Measurements from ENCODE around the gene CDK18.

The CDK18 gene

DNA sequence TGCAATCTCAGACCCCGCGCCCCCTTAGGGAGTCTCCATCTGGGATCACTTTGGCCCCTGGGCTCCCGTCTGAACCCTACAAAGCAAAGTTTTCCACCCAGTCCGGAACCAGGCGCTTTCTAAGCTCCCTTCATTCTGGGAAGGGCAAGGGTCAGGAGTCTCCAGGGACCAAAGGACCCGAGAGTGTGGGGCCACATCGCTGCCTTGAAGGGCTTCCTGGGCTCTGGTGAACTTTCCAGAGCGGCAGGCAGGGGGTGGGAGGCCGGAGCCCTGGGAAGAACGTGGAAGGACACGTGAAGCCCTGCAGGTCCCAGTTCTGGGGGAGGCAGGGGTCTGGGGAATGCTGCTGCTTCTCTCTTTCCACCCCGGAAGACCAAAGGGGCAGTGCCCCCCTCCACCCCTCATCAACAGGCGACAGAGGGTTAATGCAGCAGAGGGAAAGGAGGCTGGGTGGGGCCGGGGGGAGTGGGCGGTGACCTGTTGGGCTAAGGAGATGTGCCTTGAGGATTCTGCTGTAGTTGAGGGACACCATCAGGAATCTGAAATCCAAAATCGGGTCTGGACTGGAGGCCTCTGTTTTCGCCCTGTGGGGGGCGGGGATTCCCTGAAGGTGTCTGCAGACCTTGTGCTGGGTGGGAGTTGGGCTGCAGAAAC, 734 bp downstream of the CDK18 start:
- no peak for DNase-seq (ENCODE audit: low read depth)

DNA sequence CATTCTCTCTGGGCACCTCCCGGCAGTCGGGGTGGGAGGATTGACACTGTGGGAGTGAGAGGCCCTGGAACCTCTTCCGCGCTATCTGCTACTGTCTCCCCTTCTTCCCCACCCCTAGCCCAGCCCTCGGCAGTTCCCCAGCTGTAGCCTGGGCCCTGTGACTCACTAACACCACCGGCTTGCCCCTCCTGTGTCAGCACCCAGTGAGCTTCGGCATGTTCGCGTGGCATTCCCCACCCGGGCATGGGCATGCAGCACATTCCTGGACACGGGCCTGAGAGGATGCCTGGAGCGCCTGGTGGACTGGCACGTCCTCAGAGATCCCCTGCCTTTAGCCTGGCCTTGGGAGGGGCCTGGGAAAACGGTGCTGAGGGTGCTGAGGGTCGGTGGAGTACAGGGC, 1.3 kb downstream of the CDK18 start:
- DNase-seq (ENCODE audit: low read depth): no peak

DNA sequence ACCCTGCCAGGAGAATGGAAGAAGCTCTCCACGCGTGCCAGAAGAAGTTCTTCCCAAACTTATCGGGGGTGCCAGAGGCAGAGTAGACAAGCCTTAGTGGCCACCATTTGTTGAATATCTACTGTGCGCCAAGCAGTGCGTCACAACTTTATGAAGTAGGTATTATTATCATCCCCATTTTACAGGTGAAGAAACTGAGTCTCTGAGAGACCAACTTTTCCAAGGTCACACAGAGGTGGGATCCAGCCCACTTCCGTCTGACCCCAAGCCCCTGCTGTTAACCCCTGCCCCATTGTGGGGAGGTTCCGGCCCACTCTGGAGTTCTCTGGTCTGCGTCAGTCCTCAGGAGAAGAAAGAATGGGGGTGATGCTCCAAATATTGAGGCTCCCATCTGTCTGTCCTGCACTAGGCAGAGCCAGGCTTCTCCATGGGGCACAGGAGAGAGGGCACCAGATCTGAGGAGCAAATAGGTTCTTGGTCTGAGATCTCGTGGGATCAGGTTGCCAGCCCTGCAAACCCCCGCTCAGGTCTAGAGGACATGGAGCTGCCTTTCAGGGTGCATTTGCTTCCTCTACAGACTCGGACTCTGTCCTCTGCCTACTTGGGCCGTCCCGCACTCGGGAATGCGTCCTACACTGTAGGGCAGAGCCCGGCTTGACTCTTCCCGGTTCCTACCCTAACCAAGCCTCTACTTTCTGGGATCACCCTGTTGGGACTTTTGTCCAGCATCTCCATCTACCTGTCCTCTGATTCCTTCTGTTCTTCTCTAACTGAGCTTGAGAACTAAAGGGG, 2.1 kb downstream of the CDK18 start:
- no peak for DNase-seq (ENCODE audit: low read depth)

DNA sequence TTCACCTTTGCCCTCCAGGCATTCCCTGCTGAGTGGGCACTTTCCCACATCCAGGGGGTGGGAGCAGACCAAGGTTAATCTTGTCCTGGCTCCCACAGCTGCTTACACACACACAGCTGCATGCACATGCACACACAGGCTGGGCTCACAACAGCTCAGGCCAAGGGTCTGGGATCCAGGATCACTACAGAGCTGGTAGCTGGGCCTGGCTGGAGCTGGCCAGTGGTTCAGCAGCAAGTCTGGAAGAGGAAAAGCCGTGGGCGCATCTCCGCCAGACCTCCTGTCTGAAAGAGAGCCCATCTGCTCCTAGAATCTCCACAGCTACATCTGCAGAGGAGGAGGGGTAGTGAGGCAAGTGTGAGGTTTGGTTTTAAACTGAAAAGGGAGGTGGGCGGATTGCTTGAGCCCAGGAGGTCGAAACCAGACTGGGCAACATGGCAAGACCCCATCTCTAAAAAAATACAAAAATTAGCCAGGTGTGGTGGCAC, 3.8 kb downstream of the CDK18 start:
- DNase-seq (ENCODE audit: low read depth): no peak

DNA sequence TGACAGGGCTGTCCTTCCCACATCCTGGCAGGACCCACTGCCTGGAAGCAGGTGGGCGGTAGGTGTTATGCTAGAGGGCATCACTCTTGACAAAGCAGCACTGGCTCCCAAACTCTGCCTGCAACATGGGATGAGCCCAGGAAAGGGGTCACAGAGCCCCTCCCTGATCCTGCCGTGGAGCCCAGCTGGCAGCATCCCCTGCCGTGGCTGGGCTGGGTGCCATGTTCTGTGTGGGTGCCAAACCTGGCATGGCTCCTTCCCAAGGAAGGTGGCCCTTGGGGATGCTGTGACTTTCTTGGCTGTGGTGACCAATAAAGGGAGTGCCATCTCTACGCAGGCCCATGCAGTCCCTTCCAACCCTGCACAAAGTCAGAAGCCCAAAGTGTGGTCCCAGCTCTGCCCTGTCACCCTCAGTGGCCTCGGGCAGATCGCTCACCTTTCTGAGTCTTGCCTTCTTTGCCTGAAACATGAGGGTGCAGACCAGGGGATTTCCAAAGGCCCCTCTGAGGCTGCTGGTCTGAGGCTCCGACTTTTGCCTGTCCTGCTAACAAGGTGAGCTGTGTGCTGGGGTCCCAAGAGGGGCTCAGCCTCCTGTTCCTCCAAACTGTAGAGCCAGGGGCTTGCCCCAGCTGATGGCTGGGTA, 6.0 kb downstream of the CDK18 start:
- DNase-seq (ENCODE audit: low read depth): no peak

DNA sequence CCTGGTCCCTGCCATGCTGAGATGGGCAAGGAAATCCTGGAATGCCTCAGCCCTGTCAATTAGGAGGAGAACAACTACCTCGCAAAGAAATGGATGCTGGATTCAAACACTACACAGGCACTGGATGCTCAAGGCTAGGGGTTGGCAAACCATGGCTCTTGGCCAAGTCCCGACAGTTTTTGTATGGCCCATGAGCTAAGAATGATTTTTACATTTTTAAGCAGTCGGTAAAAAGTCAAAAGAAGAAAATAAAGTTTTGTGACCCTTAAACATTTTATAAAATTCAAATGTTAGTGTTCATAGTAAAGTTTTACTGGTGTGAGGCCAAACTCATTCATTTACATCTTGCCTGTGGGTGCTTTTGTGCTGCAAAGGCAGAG, 6.5 kb downstream of the CDK18 start:
- DNase-seq (ENCODE audit: low read depth): no peak

DNA sequence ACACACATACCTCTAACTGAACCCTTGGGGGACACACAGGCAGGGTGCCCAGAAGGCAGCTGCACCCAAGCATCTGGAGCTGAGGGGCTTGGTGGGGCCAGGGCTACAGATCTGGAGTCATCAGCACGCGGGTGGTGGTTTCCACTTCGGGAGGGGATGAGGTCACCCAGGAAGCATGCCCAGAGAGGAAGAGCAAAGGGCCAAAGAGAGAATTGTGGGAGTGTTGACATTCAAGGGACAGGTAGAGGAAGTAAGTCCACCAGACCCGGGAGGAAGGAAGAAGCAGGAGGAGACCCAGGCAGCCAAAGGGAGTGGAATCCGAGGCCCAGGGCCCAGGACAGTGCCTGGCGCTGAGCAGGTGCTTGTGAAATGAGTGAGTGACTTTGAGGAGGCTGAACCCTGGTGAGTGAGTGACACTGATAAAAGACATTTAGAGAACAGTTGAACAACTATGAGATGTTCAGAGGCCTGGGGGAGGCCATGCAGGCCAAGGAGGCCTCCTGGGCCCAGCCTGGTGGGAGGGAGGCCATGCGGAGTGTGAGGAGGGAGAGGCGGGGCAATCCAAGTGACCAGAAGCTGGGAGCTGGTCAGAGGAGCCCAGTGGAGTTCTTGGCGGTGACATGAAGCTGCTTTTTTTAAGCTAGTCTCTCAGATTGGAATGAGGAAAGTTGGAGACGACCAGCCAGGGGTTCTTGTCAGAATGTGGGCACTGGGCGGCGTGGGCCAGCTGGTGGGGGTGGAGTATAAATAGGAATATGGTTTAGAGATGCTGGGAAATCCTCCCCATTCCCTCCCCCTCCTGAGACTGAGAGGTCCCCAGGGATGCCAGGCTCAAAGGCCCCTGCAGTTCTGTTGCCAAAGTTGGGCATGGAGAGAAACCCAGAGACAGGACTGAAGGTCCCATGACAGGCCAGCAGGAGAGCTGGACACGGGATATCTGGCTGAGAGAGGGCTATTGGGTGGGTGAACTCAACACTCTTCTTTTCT, 7.9 kb downstream of the CDK18 start:
- no peak for DNase-seq (ENCODE audit: low read depth)

DNA sequence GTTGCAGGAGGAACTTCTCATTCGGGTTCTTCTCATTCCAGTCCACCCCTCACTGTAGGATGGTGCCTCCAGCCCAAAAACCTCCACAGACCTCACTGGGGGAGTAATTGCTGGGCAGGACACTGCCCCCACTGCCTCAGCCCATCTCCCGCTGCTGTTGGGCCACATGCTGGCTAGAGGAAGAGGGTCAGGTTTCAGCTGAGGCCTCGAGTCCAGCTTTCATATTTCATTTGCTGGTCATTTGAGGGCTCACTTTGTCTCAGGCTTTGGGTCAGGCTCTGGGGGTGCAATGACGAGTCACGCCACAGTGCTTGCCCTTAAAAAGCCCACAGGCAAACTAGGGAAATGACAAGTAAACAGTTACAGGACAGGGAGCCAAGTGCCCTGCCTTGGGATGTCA, 9.3 kb downstream of the CDK18 start:
- no peak for DNase-seq (ENCODE audit: low read depth)

DNA sequence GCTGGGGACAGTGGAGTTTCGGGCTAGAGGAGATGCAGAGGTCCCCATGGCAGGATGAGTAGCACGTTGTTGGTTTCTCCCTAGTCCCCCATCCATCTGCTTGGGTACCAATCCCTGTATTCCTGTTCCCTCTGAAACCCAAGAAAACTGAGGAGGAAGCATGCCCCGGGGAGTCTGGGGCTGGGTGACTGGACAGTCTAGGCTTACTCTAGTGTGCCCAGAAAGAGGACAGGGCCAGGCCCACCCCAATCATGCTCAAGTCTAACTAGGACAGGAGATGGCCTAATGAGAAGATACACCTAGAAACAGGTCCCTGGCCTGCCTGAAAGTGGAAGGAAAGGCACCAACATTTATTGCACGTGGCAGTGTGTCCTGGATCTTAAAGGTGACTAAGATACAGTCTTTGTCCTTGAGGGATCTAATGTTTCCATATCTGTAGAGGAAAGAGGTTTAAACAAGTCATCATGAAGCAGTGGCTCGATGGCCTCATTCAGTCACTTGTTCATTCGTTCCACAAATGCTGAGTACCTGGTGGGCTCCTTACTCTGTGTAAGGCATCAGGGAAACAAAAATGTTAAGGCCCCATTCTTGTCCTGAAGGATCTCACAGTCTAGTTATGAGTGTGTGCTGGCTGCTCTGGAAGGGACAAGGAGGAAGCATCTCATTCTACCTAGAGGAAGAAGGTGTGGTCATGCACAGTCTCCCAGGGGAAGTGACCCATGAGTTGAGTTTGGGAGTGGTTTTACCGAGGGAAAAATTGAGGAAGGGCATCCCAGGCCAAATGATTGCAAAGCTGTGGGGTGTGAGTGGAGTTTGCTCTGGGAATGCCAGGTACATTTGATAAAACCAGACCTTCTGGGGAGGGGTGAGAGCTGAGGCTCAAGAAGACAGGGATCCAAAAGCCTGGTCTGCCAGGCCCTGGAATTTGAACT, 10.0 kb downstream of the CDK18 start:
- no peak for DNase-seq (ENCODE audit: low read depth)

DNA sequence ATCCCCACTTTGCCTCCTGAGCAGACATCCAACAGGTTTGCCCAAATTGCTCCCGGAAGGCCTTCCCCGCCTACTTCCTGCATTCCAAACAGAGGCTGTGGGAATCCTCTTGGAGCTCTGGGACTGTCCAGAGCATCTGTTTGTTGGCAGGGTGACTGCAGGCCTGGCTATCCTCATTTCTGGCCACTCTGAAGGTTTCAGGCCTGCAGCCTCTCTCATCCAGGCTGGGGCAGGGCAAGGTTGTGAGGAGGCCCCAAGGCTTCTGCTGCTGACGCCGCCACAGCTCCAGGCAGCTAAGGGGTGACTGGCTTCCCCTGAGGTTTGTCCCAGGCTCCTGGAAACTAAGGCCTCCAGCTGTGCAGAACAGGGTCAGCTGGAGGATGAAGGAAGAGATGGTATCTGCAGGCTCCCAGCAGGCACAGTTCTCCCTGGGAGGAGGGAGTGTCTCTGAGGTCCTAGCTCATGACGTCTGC, 11.3 kb downstream of the CDK18 start:
- no peak for DNase-seq (ENCODE audit: low read depth)

DNA sequence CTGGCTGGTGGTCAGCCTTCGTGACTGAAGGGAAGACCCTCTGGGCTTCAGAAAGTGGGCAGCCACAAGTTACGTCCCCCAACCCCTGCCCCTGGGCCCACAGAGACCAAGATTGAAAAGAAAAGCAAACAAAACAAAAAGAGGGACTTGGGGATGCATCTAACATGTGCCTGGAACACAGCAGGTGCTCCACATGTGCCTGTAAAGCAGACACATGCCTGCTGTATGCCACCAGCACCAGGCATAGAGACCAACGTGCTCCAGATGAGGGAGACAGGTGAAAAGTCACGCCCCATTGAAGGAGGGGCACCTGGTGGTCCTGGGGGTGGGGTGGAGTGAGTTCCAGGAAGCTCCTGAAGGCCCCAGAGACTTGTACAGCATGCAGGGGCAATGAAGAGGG, 11.9 kb downstream of the CDK18 start:
- no peak for DNase-seq (ENCODE audit: low read depth)

DNA sequence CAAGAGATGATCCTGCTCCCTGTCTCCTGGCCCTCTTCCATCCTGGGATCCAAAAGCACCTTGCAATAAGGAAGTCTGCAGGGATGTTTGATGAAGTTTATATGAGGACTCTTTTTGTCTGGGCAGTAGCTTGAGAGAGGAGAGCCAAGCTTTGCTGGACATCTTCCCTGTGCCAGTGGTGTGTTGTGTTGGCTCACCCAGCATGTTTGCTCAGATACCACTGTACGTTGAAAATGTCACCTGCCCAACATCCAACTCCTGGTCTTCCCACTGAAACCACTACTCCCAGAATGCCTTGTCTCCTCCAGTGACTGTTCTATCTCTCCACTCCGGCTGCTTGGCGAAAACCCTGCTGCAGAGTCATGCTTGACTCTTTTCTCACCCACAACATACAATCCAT, 12.8 kb downstream of the CDK18 start:
- no peak for DNase-seq (ENCODE audit: low read depth)

DNA sequence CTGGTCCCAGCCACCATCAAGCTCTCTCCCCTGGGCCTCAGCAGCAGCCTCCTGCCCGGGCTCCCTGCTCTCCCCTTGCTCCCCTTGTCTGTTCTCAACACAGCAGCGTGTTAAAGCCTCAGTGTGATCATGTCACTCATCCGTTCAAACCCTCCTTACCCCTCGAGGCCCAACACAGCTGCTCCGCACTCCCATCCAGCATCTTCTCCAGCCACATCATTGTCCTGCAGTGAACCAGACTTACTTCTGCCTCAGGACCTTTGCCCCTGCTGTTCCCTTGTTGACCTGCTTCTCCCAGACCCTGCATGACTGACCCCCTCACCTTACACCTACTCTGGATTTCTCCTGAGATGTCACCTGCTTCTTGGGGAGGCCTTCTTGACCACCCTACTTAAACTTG, 13.3 kb downstream of the CDK18 start:
- no peak for DNase-seq (ENCODE audit: low read depth)

DNA sequence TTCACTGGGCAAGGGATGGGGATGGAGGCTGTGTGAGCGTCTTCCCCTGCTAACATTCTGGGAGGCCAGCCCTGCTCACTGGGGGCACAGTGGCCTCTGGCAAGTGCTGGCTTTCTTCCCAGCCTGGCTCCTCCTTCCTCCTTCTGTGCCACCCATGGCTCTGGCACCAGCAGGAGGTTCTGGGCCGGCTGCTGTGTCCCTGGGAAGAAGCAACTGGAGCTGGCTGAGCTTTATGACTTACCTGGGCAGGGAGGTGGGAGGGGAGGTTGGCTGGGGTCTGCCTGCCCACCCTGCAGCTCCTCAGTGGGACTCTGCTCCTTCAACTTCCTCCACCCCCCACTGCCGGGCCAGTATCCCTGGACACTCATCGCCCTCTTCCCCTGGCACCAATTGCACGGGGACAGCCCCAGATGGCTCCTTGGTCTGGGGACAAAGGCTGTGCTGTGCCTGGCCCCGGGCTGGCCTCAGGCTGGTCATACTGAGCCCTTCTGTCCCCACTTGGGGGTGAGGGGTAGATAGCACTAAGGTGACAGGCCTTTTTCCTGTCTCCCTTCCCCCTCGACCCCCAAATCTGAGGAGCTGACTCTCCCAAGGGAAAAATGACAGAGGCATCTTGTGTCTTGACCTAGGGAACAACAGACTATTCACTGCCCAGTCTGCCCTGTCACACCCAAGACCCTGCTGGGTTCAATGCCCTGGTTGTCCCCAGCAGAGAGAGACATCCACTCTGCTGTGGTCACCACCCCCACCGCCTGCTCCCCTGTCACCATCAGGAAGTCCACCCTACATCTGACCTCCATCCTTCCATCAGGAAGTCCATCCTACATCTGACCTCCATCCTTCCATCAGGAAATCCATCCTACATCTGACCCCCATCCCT, 14.4 kb downstream of the CDK18 start:
- DNase-seq (ENCODE audit: low read depth): no peak

DNA sequence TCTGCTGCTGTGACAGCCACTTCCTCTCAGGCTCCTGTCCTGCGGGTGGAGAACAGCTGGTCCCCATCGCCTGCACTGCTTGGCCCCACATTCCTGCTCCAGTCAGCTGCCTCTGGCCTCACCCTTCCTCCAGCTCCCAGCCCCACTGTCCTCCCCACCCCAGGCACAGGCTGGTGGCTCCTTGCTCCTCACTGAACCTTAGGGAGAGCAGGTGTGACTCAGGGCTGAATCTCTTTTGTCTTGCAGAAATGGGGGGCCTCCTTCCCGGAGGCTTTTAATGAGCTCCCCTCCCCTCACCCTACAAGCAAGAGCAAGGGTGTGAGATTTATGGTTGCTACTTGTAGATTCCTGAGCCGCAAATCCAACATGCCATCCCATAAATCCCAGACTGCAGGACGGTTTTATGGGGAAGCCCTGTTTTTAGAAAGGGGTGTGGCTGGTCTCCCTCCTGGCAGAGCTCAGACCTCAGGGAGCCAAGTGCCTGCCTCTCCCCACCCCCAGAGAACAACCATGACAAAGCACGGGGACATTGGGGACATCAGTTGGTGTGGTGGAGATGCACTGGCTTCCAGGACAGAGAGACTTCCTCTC, 15.2 kb downstream of the CDK18 start:
- no peak for DNase-seq (ENCODE audit: low read depth)

DNA sequence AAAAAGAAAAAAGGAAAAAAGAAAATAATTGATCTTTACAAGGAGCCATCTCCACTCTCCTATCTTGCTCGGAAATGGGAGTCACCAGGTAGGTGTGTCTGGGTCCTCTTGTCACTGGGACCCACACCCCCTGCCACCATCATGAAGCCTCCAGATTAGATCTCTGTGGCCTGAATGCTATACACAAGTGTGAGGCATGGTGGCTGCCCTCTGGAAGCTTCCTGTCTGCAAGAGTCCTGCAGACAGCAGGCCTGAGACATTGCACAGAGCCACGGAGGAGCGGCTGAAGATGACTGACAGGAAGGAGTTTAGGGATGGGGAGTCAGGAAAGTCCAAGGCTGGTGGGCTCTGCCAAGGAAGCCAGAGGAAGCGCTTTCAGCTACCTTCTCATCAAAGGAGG, 16.2 kb downstream of the CDK18 start:
- DNase-seq (ENCODE audit: low read depth): no peak

DNA sequence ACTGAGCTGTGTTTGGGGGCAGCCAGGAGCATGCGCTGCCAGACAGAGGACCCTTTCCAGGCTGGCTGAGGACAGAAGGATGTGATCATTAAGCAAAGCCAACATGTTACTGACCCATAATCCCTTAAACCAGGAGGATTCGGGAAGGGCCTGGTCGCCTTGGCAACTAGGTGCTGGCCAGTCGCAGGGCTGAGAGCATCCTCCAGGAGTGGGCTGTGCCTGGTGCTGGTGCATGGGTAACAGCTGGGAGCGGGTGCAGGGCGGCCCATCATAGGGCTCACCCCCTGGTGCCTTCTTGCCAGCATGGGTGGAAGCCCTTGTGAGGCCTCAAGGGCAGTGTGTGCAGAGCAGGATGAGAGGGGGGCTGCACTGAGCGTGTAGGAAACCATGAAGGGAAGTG, 17.2 kb downstream of the CDK18 start:
- no peak for DNase-seq (ENCODE audit: low read depth)

DNA sequence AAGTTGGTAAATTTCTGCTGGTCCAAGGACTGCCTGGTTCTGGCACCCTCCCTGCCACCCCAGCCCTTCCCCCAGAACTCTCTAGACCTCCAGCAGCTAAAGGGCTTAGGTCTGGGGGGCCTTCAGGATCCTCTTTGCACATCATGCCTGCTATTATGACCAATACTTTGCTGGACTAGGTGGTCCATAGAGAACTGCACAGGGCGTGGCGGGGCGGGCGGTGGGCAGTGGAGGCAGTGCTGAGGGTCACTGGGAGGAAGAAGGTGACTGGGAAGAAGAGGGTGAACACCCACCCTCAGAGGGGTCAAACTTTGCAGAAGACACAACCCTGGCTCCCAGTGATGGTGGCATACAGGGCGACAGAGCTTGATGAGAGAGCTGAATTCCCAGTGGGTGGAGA, 18.2 kb downstream of the CDK18 start:
- no peak for DNase-seq (ENCODE audit: low read depth)

DNA sequence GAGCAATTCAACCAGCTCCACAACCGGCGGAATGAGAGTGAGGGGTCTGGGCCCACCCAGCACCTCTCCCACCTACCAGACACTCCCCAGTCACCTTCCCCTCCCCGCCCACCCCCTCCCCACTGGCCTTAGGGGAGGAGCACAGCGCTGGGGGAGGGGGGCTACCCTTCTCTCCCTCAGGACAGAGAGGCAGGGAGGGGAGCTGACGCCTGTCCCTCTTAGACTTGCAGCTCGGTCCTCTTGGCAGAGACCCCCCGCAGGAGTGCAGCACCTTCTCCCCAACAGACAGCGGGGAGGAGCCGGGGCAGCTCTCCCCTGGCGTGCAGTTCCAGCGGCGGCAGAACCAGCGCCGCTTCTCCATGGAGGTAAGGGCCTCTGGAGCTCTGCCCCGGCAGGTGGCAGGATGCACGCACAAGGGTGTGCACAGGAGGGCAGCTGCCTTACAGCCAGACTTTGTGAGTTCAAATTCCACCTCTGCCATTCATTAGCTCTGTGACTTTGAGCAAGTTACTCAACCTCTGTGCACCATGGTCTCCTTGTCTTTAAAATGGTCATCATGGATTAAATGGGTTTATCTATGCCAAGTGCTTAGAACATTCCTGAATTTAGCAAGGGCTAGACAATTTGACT, 18.9 kb downstream of the CDK18 start:
- no peak for DNase-seq (ENCODE audit: low read depth)
